HepG2 (cell line): Measurements from ENCODE around the gene POMT1. TPM values are rescaled to one million over a fixed set of nuclear protein-coding genes. Genes with fewer than 3 reads are reported as not detected.

Experiments
- ATAC-seq: fragments of 200-7000 bp; cut with Tn5 transposase; 3 replicates; pipeline ENCODE4 v1.9.1; 2020; ENCODE audit warnings: mild to moderate bottlenecking, moderate library complexity
- BruUV-seq: library from RNA; stranded (reverse); fragments of 400-500 nt; replicated peaks from 2 replicates; lab custom pipeline; 2021; lab: Mats Ljungman, UMichigan
- CTCF ChIA-PET: fragments of 300-600 bp; formaldehyde crosslinking; extraction: SDS; loops from one replicate; lab custom pipeline; 2021; ENCODE audit warnings: low total read pairs, inconsistent platforms, low intra/inter-chr PET ratio; lab: Yijun Ruan, JAX
- POLR2A ChIA-PET: fragments of 350-600 bp; sonication (Branson Sonifier 250); formaldehyde crosslinking; loops from one replicate; lab custom pipeline; 2020; ENCODE audit warnings: antibody characterized with exemption, inconsistent platforms; lab: Yijun Ruan, JAX
- DNase-seq: peaks from one replicate; pipeline ENCODE4 v3.0.0-alpha.2; 2015; ENCODE audit warnings: low spot score
- FAIRE-seq: peaks from 3 replicates; lab custom pipeline; 2011; peaks lifted over from hg19 to GRCh38; lab: Jason Lieb, UNC
- H2AFZ ChIP-seq: one replicate; pipeline ENCODE4 v1.6.1; 2011; ENCODE audit warnings: low read length, inconsistent platforms
- H3K27ac ChIP-seq: fragments of 300-600 bp; 3 replicates; pipeline ENCODE4 v1.8.0; 2011; ENCODE audit warnings: mixed run types, mild to moderate bottlenecking, mixed read lengths, low read length, inconsistent platforms; ENCODE audit not compliant: insufficient read depth; ENCODE audit errors: extremely low read length
- H3K27me3 ChIP-seq, 2 experiments: fragments of 200-600 bp in 1 of 2; 2 replicates in 1 of 2; 3 replicates in 1 of 2; pipeline versions ENCODE4 v1.6.0 to v1.8.0; 2011; ENCODE audit warnings: low read length in 2 of 2, mild to moderate bottlenecking in 2 of 2, moderate library complexity in 2 of 2, inconsistent platforms in 1 of 2; ENCODE audit not compliant: insufficient read depth in 2 of 2, control insufficient read depth in 1 of 2
- H3K36me3 ChIP-seq, 2 experiments: fragments of 200-600 bp in 1 of 2; replicated peaks in 1 of 2; 2 replicates in 1 of 2; 3 replicates in 1 of 2; pipeline versions ENCODE4 v1.5.1 to v1.8.0; 2011; ENCODE audit warnings: low read length in 2 of 2, inconsistent platforms in 1 of 2; ENCODE audit not compliant: insufficient read depth in 2 of 2, control insufficient read depth in 1 of 2
- H3K4me1 ChIP-seq: 2 replicates; pipeline ENCODE4 v1.5.1; 2012; ENCODE audit warnings: low read length, inconsistent platforms; ENCODE audit not compliant: insufficient read depth
- H3K4me2 ChIP-seq: 2 replicates; pipeline ENCODE4 v1.6.0; 2011; ENCODE audit warnings: low read depth, low read length, inconsistent platforms
- H3K4me3 ChIP-seq, 3 experiments: fragments of 200-600 bp in 1 of 3; sonication (generic), shearing (Covaris generic) in 1 of 3; replicated peaks in 1 of 3; 2 replicates each; pipeline ENCODE4 v1.5.1; 2011 to 2016; ENCODE audit warnings: low read length in 3 of 3, inconsistent platforms in 2 of 3, low read depth in 2 of 3, mild to moderate bottlenecking in 2 of 3, control low read depth in 1 of 3, mixed read lengths in 1 of 3; ENCODE audit not compliant: insufficient read depth in 1 of 3
- H3K79me2 ChIP-seq: one replicate; pipeline ENCODE4 v1.6.1; 2011; ENCODE audit warnings: low read length, inconsistent platforms; ENCODE audit not compliant: insufficient read depth
- H3K9ac ChIP-seq: 2 replicates; pipeline ENCODE4 v1.6.0; 2011; ENCODE audit warnings: mild to moderate bottlenecking, low read depth, low read length, inconsistent platforms; ENCODE audit not compliant: insufficient read depth
- H3K9me3 ChIP-seq: 2 replicates; pipeline ENCODE4 v1.5.1; 2012; ENCODE audit warnings: mild to moderate bottlenecking, low read length
- H4K20me1 ChIP-seq: 2 replicates; pipeline ENCODE4 v1.6.0; 2011; ENCODE audit warnings: inconsistent platforms, mild to moderate bottlenecking, low read length, moderate library complexity; ENCODE audit not compliant: insufficient read depth
- RCOR2 ChIP-seq: IDR thresholded peaks from 2 replicates; pipeline ENCODE4 v1.6.1; 2016; ENCODE audit warnings: missing biosample characterization, missing genetic modification reagents
- RFX5 ChIP-seq: IDR thresholded peaks from 2 replicates; pipeline ENCODE4 v1.6.1; 2011; ENCODE audit warnings: low read depth, low read length, improper control_type of control experiment
- SMC3 ChIP-seq: IDR thresholded peaks from 2 replicates; pipeline ENCODE4 v1.6.1; 2011; ENCODE audit warnings: low read length, improper control_type of control experiment
- STAG1 ChIP-seq: sonication (generic); formaldehyde crosslinking; IDR thresholded peaks from 2 replicates; pipeline ENCODE4 v1.4.0; 2020; ENCODE audit warnings: missing genetic modification reagents
- ZBTB7B ChIP-seq: sonication (generic); formaldehyde crosslinking; IDR thresholded peaks from 2 replicates; pipeline ENCODE4 v1.4.0; 2020; ENCODE audit warnings: missing genetic modification reagents
- ZFP1 ChIP-seq: IDR thresholded peaks from 2 replicates; pipeline ENCODE4 v1.6.1; 2016
- ZNF343 ChIP-seq: sonication (generic); formaldehyde crosslinking; IDR thresholded peaks from 2 replicates; pipeline ENCODE4 v1.4.0; 2020; ENCODE audit warnings: mild to moderate bottlenecking, missing genetic modification reagents
- WGBS: methylation state at CpG from one replicate; pipeline ENCODE4 v1.1.6; 2017; ENCODE audit warnings: low lambda C conversion rate; 5-methylcytosine and 5-hydroxymethylcytosine counted together
- in situ Hi-C: cut with HindIII; loops from 2 replicates; pipeline ENCODE4 v1.10.0; 2017; ENCODE audit warnings: low pct_unique_long_range_greater_than_20kb; ENCODE audit not compliant: extremely low pct_ligation_motif_present
- intact Hi-C: fragments of 100-400 bp; cut with micrococcal nuclease; formaldehyde crosslinking; loops from one replicate; pipeline ENCODE4 v1.10.0; 2022; ENCODE audit not compliant: unreplicated experiment
- polyA plus RNA-seq, 8 experiments: library from polyadenylated mRNA; depleted of rRNA in 3 of 8; stranded (reverse) in 7 of 8; unstranded in 1 of 8; fragments of >200 nt; fragmentation: Illumina TruSeq in 4 of 8; extraction: Trizol in 4 of 8; gene quantifications; 2 replicates each; pipeline versions ENCODE4 v1.2.1 to v1.2.3, GENCODE V29; 2011 to 2016; ENCODE audit warnings: low read depth in 4 of 8, missing spikeins in 1 of 8, mixed read lengths in 1 of 8; ENCODE audit not compliant: insufficient read depth in 1 of 8
- total RNA-seq, 5 experiments: library from RNA; depleted of rRNA; stranded (reverse); fragments of >200 nt; fragmentation: Illumina TruSeq; extraction: Trizol; gene quantifications; 2 replicates each; pipeline ENCODE4 v1.2.3, GENCODE V29; 2016; ENCODE audit warnings: low read depth in 1 of 5
- TF ChIP-seq, protein P1 (sequence below): sonication (generic); formaldehyde crosslinking; IDR thresholded peaks from 2 replicates; pipeline ENCODE4 v1.4.0; 2020; ENCODE audit warnings: missing genetic modification reagents
- TF ChIP-seq, protein P2 (sequence below): sonication (generic); formaldehyde crosslinking; IDR thresholded peaks from 2 replicates; pipeline ENCODE4 v1.5.0; 2020; ENCODE audit warnings: mild to moderate bottlenecking, missing genetic modification reagents, moderate library complexity
- TF ChIP-seq, protein P3 (sequence below): sonication (generic); formaldehyde crosslinking; IDR thresholded peaks from 2 replicates; pipeline ENCODE4 v1.4.0; 2020; ENCODE audit warnings: missing genetic modification reagents

The POMT1 gene
- total and polyA plus RNA-seq, 2 of the 13 experiments (the other 11 are each of a cell fraction or from before 2014, with no cell fraction given), result 21.6 to 22.7 TPM

DNA sequence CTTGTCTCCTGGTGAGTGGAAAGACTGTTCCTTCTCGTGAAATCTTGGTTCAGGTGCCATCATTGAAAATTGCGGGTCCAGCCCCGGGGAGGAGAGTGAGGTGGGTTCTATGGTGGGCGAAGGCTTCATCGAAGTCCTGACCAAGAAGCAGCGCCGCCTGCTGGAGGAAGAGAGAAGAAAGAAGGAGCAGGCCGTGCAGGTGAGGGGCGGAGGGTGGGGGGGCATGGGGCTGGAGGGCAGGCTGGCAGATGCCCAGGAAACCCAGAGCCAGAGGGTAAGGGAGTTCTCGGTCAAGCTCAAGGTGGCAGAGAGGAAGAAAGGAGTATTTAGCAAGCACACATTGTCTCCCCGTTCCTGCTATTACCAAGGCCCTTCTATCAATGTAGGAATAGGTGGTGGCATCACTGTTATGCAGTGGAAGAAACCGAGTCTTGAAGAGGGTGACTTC, 24.3 kb upstream of the POMT1 start:
- Histone ChIP-seq H4K20me1 (peaks cover 20% of the 10 kb centered on the region; the same call in 1 of the 2 replicates), H3K4me3 (no peak overlapping the region), H3K9ac (no peak overlapping the region), H3K27me3 (no peaks in the 10 kb centered on the region), H3K36me3 (peaks cover 67 to 95% of the 10 kb centered on the region in 2 experiments), H3K79me2 (no peaks in the 10 kb centered on the region), H3K4me1 (peaks cover 3% of the 10 kb centered on the region; the same call in 1 of the 2 replicates), H3K4me2 (no peak overlapping the region), H2AFZ (no peak overlapping the region), H3K27ac (no peak overlapping the region), H3K9me3 (no peaks in the 10 kb centered on the region)
- DNase-seq, result peak; percentile 46
- CTCF ChIA-PET, result interaction anchor here (0.8 kb wide), 1 partner anchor 129 kb away, joined by 3 read pairs; no protein-coding TSS in a partner anchor
- in situ Hi-C loops, result loop anchor here (5.0 kb wide), 1 partner anchor 111 kb away; no protein-coding TSS in a partner anchor
- POLR2A ChIA-PET, result no interaction called here
- intact Hi-C loops, result loop anchor here (1.0 kb wide), 1 partner anchor 111 kb away; no protein-coding TSS in a partner anchor
- peak; percentile 59 for ATAC-seq
- BruUV-seq, result no TSS peak
- peak; percentile 37; the same call in 1 of the 2 replicates for TF ChIP-seq SMC3
- TF ChIP-seq ZBTB7B (CRISPR knock-in tag), result 0 out of 2 replicates have a peak, but pooled peaks have one; percentile 25
- TF ChIP-seq STAG1 (CRISPR knock-in tag), result peak; percentile 55
- TF ChIP-seq, protein P1, sequence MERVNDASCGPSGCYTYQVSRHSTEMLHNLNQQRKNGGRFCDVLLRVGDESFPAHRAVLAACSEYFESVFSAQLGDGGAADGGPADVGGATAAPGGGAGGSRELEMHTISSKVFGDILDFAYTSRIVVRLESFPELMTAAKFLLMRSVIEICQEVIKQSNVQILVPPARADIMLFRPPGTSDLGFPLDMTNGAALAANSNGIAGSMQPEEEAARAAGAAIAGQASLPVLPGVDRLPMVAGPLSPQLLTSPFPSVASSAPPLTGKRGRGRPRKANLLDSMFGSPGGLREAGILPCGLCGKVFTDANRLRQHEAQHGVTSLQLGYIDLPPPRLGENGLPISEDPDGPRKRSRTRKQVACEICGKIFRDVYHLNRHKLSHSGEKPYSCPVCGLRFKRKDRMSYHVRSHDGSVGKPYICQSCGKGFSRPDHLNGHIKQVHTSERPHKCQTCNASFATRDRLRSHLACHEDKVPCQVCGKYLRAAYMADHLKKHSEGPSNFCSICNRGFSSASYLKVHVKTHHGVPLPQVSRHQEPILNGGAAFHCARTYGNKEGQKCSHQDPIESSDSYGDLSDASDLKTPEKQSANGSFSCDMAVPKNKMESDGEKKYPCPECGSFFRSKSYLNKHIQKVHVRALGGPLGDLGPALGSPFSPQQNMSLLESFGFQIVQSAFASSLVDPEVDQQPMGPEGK (CRISPR knock-in tag), result 0 out of 2 replicates have a peak, but pooled peaks have one; percentile 17
- no peak for TF ChIP-seq RCOR2 (CRISPR knock-in tag)
- no peak for TF ChIP-seq ZNF343
- TF ChIP-seq, protein P2, sequence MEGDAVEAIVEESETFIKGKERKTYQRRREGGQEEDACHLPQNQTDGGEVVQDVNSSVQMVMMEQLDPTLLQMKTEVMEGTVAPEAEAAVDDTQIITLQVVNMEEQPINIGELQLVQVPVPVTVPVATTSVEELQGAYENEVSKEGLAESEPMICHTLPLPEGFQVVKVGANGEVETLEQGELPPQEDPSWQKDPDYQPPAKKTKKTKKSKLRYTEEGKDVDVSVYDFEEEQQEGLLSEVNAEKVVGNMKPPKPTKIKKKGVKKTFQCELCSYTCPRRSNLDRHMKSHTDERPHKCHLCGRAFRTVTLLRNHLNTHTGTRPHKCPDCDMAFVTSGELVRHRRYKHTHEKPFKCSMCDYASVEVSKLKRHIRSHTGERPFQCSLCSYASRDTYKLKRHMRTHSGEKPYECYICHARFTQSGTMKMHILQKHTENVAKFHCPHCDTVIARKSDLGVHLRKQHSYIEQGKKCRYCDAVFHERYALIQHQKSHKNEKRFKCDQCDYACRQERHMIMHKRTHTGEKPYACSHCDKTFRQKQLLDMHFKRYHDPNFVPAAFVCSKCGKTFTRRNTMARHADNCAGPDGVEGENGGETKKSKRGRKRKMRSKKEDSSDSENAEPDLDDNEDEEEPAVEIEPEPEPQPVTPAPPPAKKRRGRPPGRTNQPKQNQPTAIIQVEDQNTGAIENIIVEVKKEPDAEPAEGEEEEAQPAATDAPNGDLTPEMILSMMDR (CRISPR knock-in tag), result peak; percentile 60
- TF ChIP-seq RFX5, result no peak
- no peak for TF ChIP-seq ZFP1 (CRISPR knock-in tag)
- TF ChIP-seq, protein P3, sequence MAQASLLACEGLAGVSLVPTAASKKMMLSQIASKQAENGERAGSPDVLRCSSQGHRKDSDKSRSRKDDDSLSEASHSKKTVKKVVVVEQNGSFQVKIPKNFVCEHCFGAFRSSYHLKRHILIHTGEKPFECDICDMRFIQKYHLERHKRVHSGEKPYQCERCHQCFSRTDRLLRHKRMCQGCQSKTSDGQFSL (CRISPR knock-in tag), result peak; percentile 85; the same call in 1 of the 2 replicates
- WGBS, result 69% methylated on average over 12 of the region's 12 CpGs
- FAIRE-seq, result no peak
